GF-D8 (cell line): ENCODE measurements around the gene CDH16.
A peak's percentile ranks its signal among the peaks of the same experiment; 100 is the strongest.

Source experiments
- DNase-seq: peaks from one replicate; lab custom pipeline; 2025; lab: John Stamatoyannopoulos, UW

CDH16 gene

GRCh38 chr16:66927918-66928649 lies 9.4 kb upstream of the CDH16 start:
- DNase-seq: no peak

- peak; percentile 9 for DNase-seq
Measured at GRCh38 chr16:66926961-66927436, 8.3 kb upstream of the CDH16 start.

GRCh38 chr16:66926171-66926947 lies 7.7 kb upstream of the CDH16 start:
- no peak for DNase-seq

GRCh38 chr16:66925322-66925840 lies 6.7 kb upstream of the CDH16 start, which contains the start of gene RRAD:
Gene RRAD (minus strand): TSS chr16:66925535. CDS start chr16:66925179, 356 bp downstream.
- no peak for DNase-seq

GRCh38 chr16:66924527-66925321 lies 6.0 kb upstream of the CDH16 start:
- DNase-seq: no peak

GRCh38 chr16:66923866-66924265 lies 5.2 kb upstream of the CDH16 start:
- DNase-seq: no peak

GRCh38 chr16:66923247-66923731 lies 4.6 kb upstream of the CDH16 start:
- DNase-seq: no peak

GRCh38 chr16:66921729-66922450 lies 3.2 kb upstream of the CDH16 start:
- DNase-seq: no peak

GRCh38 chr16:66920924-66921680 lies 2.4 kb upstream of the CDH16 start:
- DNase-seq: no peak

- no peak for DNase-seq
Measured at GRCh38 chr16:66920299-66920590, 1.6 kb upstream of the CDH16 start.

GRCh38 chr16:66919569-66920298 lies 1.0 kb upstream of the CDH16 start:
- DNase-seq: no peak

GRCh38 chr16:66918355-66918754 lies 330 bp downstream of the CDH16 start:
- DNase-seq: no peak

- no peak for DNase-seq
Measured at GRCh38 chr16:66917741-66918140, 944 bp downstream of the CDH16 start.

- no peak for DNase-seq
Measured at GRCh38 chr16:66916518-66916917, 2.2 kb downstream of the CDH16 start.

- no peak for DNase-seq
Measured at GRCh38 chr16:66915041-66915440, 3.6 kb downstream of the CDH16 start.

GRCh38 chr16:66914541-66914940 lies 4.1 kb downstream of the CDH16 start:
- DNase-seq: no peak

GRCh38 chr16:66913711-66914110 lies 5.0 kb downstream of the CDH16 start:
- no peak for DNase-seq

GRCh38 chr16:66913081-66913480 lies 5.6 kb downstream of the CDH16 start:
- DNase-seq: no peak

GRCh38 chr16:66911801-66912200 lies 6.9 kb downstream of the CDH16 start:
- no peak for DNase-seq

GRCh38 chr16:66911112-66911511 lies 7.6 kb downstream of the CDH16 start:
- DNase-seq: no peak
